Erythroblast (primary cell): ENCODE results near the gene LRRFIP2.
"Not testable (repeated sequence)": the region's sequence is repeated elsewhere in the genome, so short reads cannot be mapped to it uniquely, and the experiment has no call there.

Experiments used
- DNase-seq, 2 experiments: peaks; one replicate each; lab custom pipeline; 2025; lab: John Stamatoyannopoulos, UW
- GATA1 ChIP-seq: IDR thresholded peaks from 2 replicates; pipeline ENCODE4 v1.6.1; 2011; ENCODE audit warnings: low read depth, mild to moderate bottlenecking, control low read depth, low read length, moderate library complexity
- POLR2A ChIP-seq: IDR thresholded peaks from 2 replicates; pipeline ENCODE4 v1.6.1; 2011; ENCODE audit warnings: mild to moderate bottlenecking, low read length

Gene LRRFIP2

DNA sequence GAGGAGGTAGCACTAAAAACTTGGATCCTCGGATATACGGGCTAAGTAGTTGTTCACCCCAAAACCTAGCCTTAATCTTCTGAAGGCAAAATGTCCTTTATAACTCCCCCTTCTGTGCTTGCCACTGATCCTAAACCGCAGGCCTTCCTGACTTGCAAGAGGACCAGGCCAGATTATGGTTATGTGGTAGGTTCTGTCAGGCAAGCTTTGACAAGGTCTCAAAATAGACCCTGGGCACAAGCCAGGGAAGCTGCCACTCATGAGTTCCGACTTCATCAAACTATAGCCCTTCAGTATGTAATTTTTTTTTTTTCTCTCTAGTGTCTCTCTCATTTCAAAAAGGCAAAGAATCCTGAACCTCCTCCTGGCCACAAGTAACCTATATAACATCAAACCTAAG lies 3.2 kb downstream of the LRRFIP2 start:
- no peak for DNase-seq
- TF ChIP-seq GATA1 (no peak), POLR2A (no peak)

DNA sequence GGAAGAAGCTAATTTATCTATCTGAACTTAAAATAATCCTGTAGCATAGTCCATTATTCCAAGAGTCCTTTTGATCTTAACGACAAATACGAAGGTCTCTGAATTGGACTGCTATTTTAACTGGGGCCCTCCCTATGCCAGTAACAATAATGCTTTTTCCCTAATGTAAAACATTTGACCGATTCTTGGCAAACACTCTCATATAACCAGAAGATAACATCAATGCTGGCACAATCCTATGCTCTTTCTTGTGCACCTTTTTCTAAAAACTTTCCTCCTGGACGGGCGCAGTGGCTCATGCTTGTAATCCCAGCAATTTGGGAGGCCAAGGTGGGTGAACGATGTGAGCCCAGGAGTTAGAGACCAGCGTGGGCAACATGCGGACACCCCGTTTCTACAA lies 3.9 kb downstream of the LRRFIP2 start:
- DNase-seq, result no peak
- no peak for TF ChIP-seq POLR2A
- no peak for TF ChIP-seq GATA1

DNA sequence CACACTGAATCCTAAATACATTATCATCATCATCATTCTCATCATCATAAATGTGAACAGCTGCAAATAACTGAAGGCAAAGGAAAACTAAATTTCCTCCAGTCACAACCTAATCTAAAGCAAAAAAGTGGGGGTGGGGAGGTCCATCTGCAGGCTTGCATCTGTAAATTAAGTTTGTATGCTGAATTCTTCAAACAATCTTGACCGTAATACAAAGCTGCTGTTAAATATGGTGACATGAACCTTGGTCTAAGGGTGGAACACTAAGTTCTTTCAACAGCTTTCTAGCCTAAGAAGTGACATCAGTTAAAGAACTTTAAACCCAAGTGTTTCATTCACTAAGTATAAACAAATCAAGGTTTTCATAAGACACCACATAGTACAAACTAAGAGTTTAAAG lies 4.3 kb downstream of the LRRFIP2 start:
- peak; percentile 10 to 13 for DNase-seq
- TF ChIP-seq POLR2A (no peak), GATA1 (no peak)

DNA sequence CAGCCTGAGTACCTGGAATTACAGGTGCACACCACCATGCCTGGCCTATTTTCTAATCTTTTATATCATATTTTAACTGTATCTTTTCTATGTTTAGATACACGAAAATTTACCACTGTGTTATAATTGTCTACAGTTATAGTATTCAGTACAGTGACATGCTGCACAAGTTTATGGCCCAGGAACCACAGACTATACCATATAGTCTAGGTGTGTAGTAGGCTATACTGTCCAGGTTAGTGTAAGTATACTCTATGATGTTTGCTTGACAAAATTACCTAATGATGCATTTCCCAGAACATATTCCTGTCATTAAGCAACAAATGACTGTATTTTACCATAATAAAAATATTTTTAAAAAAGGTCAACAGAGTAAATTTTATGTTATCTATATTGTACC lies 5.5 kb downstream of the LRRFIP2 start:
- no peak for DNase-seq
- TF ChIP-seq POLR2A, result no peak
- no peak for TF ChIP-seq GATA1

DNA sequence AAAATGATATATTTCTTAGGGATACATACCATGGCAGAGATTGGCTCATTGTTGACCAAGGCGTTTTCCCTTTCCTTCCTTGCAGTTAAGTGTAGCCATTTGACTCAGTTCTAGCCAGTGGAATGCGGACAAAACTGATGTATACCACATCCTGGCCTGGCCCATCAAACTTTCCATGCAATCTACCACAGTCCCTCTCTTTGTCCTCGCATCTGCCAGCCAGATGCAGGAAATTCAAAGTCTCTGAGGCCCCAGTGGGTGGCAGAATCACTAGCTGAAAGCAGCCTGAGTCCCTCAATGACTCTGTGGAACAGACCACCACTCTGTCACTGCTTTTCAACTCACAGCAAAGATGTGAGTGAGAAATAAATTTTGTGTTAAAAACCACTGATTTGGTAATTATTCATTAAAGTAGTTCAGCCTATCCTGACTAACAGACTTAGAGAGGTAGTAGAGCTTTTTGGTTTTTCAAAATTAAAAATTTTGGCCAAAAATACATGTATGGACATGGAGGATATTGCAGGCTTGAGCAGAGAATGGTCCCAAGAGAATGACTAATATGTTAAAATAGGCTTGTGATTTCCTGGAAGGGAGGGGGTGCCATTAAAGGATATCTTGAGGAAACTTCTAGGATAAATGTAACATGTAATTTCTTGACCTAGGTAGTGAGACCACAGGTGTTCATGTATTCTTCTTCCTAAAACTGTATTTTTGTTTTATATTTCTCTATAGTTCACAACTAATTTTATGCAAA lies 10.9 kb downstream of the LRRFIP2 start:
- DNase-seq, result no peak
- TF ChIP-seq GATA1, result no peak

DNA sequence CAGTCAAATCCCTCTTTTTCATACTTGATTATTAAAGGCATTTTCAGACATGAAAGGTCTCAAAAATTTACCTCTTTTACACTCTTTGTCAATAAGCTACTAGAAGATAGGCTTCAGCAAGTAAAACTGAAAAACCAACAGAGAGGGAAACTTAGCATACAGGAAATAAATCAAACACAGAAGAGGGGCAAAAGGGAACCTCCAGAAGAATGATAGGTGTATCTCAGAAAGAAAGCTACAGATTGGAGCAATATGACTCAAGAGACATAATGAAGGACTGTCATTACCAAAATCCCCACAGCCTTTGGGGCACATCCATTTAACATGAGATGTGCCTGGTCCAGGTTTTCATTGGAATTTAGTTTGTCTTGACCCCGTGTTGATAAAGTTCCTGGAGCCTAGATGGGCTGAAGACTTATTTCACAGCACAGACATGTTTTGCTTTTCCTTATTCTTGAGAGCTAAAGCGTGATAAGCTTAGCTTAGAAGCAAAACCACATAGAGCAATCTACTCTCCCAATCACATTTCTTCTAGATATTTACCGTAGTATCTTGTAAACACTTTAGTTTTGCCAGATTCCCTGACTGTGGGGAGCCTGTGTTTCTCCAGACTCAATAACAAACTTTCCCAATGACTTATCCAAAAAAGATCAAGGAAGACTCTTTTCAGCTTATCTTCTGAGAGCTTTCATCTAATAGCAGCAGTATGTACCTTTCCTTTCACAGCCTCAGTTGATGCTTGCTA lies 11.7 kb downstream of the LRRFIP2 start:
- DNase-seq, result no peak
- no peak for TF ChIP-seq POLR2A
- no peak for TF ChIP-seq GATA1

DNA sequence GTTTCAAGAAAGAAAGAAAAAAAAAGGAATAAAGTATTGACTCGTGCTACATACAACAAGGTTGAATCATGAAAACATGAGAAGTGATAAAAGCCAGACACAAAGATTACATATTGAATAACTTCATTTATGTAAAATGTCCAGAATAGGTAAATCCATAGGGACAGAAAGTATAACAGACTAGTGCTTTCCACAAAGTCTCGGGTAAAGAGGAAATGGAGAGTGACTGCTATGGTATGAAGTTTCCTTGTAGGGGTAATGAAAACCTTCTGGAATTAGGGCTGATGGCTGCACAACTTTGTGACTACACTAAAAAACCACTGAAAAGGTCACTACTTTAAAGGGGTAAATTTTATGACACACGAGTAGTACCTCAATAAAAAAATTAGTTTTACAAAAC lies 13.0 kb downstream of the LRRFIP2 start:
- no peak for TF ChIP-seq GATA1
- TF ChIP-seq POLR2A, result no peak
- DNase-seq, result no peak

DNA sequence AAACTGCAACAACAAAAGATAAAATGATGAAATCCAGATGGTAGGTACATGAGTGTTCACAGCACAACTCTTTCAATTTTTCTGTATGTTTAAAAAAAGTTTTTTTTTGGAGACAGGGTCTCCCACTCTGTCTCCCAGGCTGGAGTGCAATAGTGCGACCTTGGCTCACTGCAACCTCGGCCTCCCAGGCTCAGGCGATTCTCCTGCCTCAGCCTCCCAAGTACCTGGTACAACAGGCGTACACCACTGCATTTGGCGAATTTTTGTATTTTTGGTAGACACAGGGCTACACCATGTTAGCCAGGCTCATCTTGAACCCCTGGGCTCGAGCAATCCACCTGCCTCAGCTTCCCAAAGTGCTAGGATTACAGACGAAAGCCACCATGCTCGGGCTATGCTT lies 18.6 kb downstream of the LRRFIP2 start:
- DNase-seq, result no peak

DNA sequence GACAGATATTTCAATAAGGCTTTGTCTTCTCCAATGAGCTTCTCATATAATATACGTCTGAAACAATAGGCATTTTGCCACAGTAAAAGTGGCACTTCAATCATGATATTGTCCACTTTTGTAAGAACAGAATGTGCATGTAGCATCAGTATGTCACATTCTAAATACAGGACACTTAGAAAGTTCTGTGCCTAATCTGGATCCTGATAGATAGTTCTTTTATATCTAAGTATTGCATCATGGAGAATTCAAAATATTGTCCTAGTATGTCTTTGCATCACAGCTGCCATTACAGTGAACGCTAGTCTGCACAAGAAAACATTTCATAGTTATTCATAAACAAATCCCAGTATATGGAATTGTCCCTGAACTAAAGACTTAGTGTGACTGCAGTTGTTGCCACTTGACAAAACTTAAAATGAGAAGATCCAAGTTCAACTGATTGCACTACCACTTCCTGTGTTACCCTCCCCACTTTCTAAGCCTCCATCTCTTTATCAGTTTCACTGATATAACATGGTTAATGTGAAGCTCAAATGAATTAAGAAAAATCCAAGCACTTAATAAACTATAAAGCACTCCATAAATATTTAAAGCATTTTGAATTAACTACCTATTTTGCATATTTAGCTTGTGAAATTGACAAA lies 19.6 kb downstream of the LRRFIP2 start:
- TF ChIP-seq POLR2A, result no peak
- no peak for TF ChIP-seq GATA1
- no peak for DNase-seq

More for the DNA sequence above, 18.6 kb downstream of the LRRFIP2 start:
- TF ChIP-seq POLR2A, result no peak
- TF ChIP-seq GATA1, result no peak

DNA sequence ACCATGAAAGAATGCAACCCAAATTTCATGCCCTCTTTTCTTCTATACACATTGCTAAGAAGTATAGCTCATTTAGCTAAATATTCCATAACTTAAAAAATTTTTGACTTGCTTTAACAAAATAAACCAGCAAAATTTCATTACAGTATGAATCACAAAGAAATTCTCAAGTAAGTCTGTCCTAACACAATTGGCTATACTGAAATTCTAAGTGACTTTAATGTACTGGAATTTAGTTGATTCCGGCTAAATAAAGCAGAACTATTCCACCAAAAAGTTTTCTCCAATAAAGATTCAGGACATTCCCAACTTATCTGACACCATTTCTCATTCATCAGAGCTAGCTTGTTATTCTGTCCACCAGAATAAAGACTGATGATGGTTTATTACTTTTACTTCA lies 23.8 kb downstream of the LRRFIP2 start:
- TF ChIP-seq GATA1, result no peak
- no peak for TF ChIP-seq POLR2A
- no peak for DNase-seq

DNA sequence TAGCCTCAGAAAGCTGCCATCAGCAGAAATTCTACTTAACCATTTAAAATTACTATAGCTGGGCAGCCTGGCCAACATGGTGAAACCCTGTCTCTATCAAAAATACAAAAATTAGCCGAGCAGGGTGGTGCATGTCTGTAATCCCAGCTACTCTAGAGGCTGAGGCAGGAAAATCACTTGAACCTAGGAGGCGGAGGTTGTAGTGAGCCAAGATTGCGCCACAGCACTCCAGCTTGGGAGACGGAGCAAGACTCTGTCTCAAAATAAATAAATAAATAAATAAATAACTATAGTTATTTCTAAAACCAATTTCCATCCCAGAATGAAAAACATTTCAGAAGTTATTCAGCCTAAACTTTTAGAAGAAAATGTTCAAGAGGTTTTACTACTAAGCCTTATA lies 25.1 kb downstream of the LRRFIP2 start:
- no peak for DNase-seq
- TF ChIP-seq POLR2A (no peak), GATA1 (no peak)

DNA sequence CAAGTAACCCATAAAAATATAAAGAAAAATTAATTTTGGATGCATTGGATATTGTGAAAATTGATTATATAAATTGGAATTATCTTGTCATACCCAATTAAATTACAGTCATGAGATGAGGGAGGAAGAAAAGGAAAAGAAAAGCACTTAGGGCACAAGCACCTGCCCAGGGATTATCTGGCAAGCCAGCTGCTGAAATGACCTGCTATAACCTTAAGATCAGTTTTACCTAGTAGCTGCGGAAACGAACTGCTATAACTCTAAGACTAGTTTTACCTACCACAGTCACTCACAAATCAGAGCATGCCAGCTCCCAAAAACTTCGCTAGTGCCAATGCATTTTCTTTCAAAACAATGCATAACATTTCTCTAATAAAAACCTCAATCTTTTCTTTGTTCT lies 26.2 kb downstream of the LRRFIP2 start:
- TF ChIP-seq POLR2A (no peak), GATA1 (no peak)
- DNase-seq, result peak; percentile 40

DNA sequence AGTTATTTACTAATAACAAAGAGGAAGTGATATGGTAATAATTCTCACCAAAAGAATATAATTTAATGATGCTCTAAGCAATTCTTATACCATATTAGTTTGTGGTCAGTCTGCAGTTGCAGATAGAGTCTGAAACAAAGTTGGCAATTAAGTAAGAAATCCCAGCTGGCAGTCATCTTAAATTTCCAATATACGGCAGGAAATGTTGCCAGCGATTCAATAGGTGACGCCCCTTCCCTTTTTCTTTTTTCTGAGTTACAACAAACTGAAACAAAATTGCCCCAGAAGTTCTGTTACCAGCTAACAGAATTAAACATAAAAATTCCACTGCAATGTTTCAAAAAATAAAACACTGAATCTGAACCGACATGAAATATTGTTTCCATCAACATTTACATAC lies 26.7 kb downstream of the LRRFIP2 start:
- no peak for DNase-seq
- TF ChIP-seq GATA1 (no peak), POLR2A (no peak)

DNA sequence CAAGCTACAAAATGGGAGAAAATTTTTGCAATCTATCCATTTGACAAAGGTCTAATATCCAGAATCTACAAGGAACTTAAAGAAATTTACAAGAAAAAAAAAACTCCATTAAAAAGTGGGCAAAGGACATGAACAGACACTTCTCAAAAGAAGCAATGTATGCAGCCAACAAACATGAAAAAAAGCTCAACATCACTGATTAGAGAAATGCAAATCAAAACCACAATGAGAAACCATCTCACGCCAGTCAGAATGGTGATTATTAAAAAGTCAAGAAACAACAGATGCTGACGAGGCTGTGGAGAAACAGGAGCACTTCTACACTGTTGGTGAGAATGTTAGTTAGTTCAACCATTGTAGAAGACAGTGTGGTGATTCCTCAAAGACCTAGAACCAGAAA lies 27.5 kb downstream of the LRRFIP2 start:
- not testable (repeated sequence) for DNase-seq
